ENCODE results near the gene WASF3.

- TF ChIP-seq POLR2AphosphoS5 (IDR thresholded peaks at IDR 0.05; ENCODE audit: low read length) = no peak
- TF ChIP-seq JUND (IDR thresholded peaks at IDR 0.05; ENCODE audit: low read depth, low read length) = no peak
- no peak for TF ChIP-seq EGR1 (IDR thresholded peaks at IDR 0.05; ENCODE audit: borderline replicate concordance in 1 of 2, low read depth in 2 of 2, low read length in 2 of 2)
- TF ChIP-seq CTCF (IDR thresholded peaks at IDR 0.05 in 2 of 3, conservative IDR thresholded peaks at IDR 0.05 in 1 of 3; ENCODE audit: control insufficient read depth in 2 of 3, extremely low read depth in 1 of 3, insufficient read depth in 1 of 3, low read depth in 3 of 3, low read length in 3 of 3) = peak in 2 of 3 experiments; percentile 7 to 10; a peak in 1 of 6 replicates
- TF ChIP-seq, protein P1, sequence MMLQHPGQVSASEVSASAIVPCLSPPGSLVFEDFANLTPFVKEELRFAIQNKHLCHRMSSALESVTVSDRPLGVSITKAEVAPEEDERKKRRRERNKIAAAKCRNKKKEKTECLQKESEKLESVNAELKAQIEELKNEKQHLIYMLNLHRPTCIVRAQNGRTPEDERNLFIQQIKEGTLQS (IDR thresholded peaks at IDR 0.05; ENCODE audit: borderline replicate concordance, extremely low read depth, low read depth, low read length) = no peak
- TF ChIP-seq SMC3 (IDR thresholded peaks at IDR 0.05; ENCODE audit: borderline replicate concordance, low read length) = no peak
- TF ChIP-seq SRF (IDR thresholded peaks at IDR 0.05; ENCODE audit: low read depth in 2 of 2, low read length in 2 of 2) = no peak
- no peak for TF ChIP-seq EZH2 (IDR thresholded peaks at IDR 0.05; ENCODE audit: borderline replicate concordance, control insufficient read depth, low read depth, low read length)
- no peak for TF ChIP-seq POLR2A (IDR thresholded peaks at IDR 0.05; ENCODE audit: low read depth, low read length)
- TF ChIP-seq SREBF2 (IDR thresholded peaks at IDR 0.05; ENCODE audit: low read length) = no peak
Observed at GRCh38 chr13:26656919-26657318, 99.4 kb downstream of the WASF3 start.
